ENCODE measurements around the gene AFDN. TPM values are rescaled to one million over a fixed set of nuclear protein-coding genes. Genes with fewer than 3 reads are reported as not detected.

The AFDN gene
- total and polyA plus RNA-seq, 2 of the 8 experiments (the other 6 are each of a cell fraction or from before 2014, with no cell fraction given): 53.4 to 192 TPM

DNA sequence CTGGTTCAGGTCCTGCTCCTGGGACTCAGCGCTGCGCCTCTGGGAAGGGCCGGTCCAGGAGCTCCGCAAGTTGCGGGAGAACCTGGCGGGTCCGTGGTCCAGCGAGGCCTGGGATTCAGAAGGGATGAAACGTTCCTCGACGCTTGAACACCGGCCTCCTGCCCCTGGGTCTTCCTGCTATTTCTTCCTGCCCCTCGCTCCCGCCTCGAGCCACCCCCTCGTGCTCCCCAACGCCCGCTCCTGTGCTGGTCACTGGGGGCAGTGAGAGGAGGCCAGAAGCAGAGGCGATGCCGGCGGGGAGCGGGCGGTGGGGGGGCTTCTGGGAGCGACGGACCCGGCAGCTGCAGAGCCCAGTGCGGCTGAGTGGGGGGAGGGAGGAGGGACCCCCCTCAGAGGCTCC lies 150.0 kb downstream of the AFDN start:
- WGBS, 2 experiments (ENCODE audit: extremely low coverage in 1 of 2, insufficient coverage in 1 of 2, insufficient read length in 1 of 2, insufficient replicate concordance in 2 of 2, low coverage in 1 of 2, low lambda C conversion rate in 2 of 2, missing lambda C conversion rate in 1 of 2): 95% methylated on average over 9 of the region's 27 CpGs; no CpG with 5 or more reads in 1 of the 2 experiments
- H4K8ac ChIP-seq (ENCODE audit: extremely low read depth, insufficient read depth, low read length): no peak overlapping the region
- no peak overlapping the region for H4K5ac ChIP-seq (ENCODE audit: insufficient read length, low read depth, low read length)

More for the DNA sequence above, 150.0 kb downstream of the AFDN start:
- Histone ChIP-seq H3K4me2 (ENCODE audit: insufficient read depth in 1 of 2, low read depth in 2 of 2, low read length in 2 of 2) (no peak overlapping the region), H3K56ac (replicated peaks; ENCODE audit: insufficient read length, low read depth, low read length) (no peak overlapping the region), H3K18ac (ENCODE audit: extremely low read depth, low read length) (no peak overlapping the region), H3K4ac (replicated peaks; ENCODE audit: insufficient read length, low read depth, low read length) (no peak overlapping the region), H2BK5ac (ENCODE audit: low read depth, low read length) (no peak overlapping the region), H3K4me3 (ENCODE audit: extremely low read depth in 1 of 4, insufficient read depth in 2 of 4, low read depth in 3 of 4, low read length in 4 of 4) (no peak overlapping the region), H3K23ac (ENCODE audit: insufficient read length) (no peak overlapping the region), H3K36me3 (ENCODE audit: control insufficient read depth in 2 of 4, insufficient read depth in 4 of 4, low read length in 3 of 4) (peaks cover 0 to 5% (median 0%) of the 10 kb centered on the region in 4 experiments; a peak in 2 of 8 replicates), H3K4me1 (replicated peaks in 1 of 4; ENCODE audit: control insufficient read depth in 3 of 4, insufficient read depth in 4 of 4, low read length in 3 of 4) (peaks cover 0 to 10% (median 6%) of the 10 kb centered on the region in 4 experiments; a peak in 5 of 7 replicates), H2AFZ (ENCODE audit: low read length) (no peak overlapping the region), H3K79me1 (ENCODE audit: low read depth, low read length) (no peaks in the 10 kb centered on the region), H2AK5ac (ENCODE audit: low read depth, low read length) (no peak overlapping the region), H4K20me1 (replicated peaks in 1 of 2; ENCODE audit: control insufficient read depth in 1 of 2, insufficient read depth in 2 of 2, low read length in 2 of 2) (peaks cover 0 to 2% of the 10 kb centered on the region in 2 experiments), H2BK20ac (ENCODE audit: low read length) (no peak overlapping the region), H3K27ac (ENCODE audit: low read depth, low read length) (no peak overlapping the region), H3K79me2 (ENCODE audit: control insufficient read depth in 1 of 2, insufficient read depth in 2 of 2, low read length in 2 of 2) (no peaks in the 10 kb centered on the region), H3K27me3 (replicated peaks in 1 of 4; ENCODE audit: control insufficient read depth in 3 of 4, extremely low read depth in 1 of 4, insufficient read depth in 3 of 4, low read length in 3 of 4) (no peaks in the 10 kb centered on the region), H2BK15ac (ENCODE audit: low read length) (no peak overlapping the region), H3K9me3 (ENCODE audit: insufficient read depth in 2 of 2, low read depth in 1 of 2, low read length in 1 of 2) (peaks cover 0 to 6% of the 10 kb centered on the region in 2 experiments; a peak in 1 of 4 replicates), H3K14ac (ENCODE audit: insufficient read length) (no peak overlapping the region), H4K91ac (replicated peaks; ENCODE audit: insufficient read length, low read length) (no peak overlapping the region), H2BK120ac (replicated peaks; ENCODE audit: low read depth, low read length) (no peak overlapping the region), H3K23me2 (ENCODE audit: low read depth, low read length) (no peaks in the 10 kb centered on the region), H2BK12ac (ENCODE audit: low read depth, low read length) (no peak overlapping the region), H3K9ac (replicated peaks in 1 of 4; ENCODE audit: extremely low read depth in 1 of 4, low read depth in 3 of 4, low read length in 3 of 4) (no peak overlapping the region)
- ChIA-PET POLR2A (ENCODE audit: partially characterized antibody) (no interaction called here), CTCF (ENCODE audit: partially characterized antibody) (no interaction called here)
- DNase-seq (ENCODE audit: low read depth in 1 of 2, low spot score in 2 of 2) (no peak), FAIRE-seq (no peak)
- TF ChIP-seq RFX5 (IDR thresholded peaks at IDR 0.05; ENCODE audit: borderline replicate concordance, low read depth, low read length) (no peak), TCF12 (IDR thresholded peaks at IDR 0.05; ENCODE audit: low read depth, low read length) (no peak), PHF8 (conservative IDR thresholded peaks at IDR 0.05; ENCODE audit: low read depth, low read length) (no peak), CBX5 (IDR thresholded peaks at IDR 0.05; ENCODE audit: low read depth, low read length) (no peak), CHD1 (IDR thresholded peaks at IDR 0.05; ENCODE audit: low read depth, low read length) (no peak), SP1 (IDR thresholded peaks at IDR 0.05; ENCODE audit: low read depth, low read length) (no peak), SRF (IDR thresholded peaks at IDR 0.05; ENCODE audit: low read depth, low read length) (no peak), BRCA1 (IDR thresholded peaks at IDR 0.05; ENCODE audit: low read depth, low read length) (no peak)

Measured in H1 (cell line).